Uterus (tissue), 2 donors: ENCODE results near the gene EML6.

Source experiments
- POLR2A ChIP-seq, 2 donors: fragments of 450-650 bp; IDR thresholded peaks; one replicate each; pipeline ENCODE4 v1.6.1; 2016; ENCODE audit warnings: antibody characterized with exemption in 2 of 2, mild to moderate bottlenecking in 1 of 2, moderate library complexity in 1 of 2
- TF ChIP-seq, protein P1 (sequence below), 4 experiments: fragments of 200-600 bp in 2 of 4; fragments of 450-650 bp in 2 of 4; sonication (generic) in 2 of 4; IDR thresholded peaks; one replicate each; pipeline ENCODE4 v1.5.1; 2016 to 2019; ENCODE audit warnings: antibody characterized with exemption in 4 of 4, mild to moderate bottlenecking in 2 of 4, moderate library complexity in 1 of 4

DNA sequence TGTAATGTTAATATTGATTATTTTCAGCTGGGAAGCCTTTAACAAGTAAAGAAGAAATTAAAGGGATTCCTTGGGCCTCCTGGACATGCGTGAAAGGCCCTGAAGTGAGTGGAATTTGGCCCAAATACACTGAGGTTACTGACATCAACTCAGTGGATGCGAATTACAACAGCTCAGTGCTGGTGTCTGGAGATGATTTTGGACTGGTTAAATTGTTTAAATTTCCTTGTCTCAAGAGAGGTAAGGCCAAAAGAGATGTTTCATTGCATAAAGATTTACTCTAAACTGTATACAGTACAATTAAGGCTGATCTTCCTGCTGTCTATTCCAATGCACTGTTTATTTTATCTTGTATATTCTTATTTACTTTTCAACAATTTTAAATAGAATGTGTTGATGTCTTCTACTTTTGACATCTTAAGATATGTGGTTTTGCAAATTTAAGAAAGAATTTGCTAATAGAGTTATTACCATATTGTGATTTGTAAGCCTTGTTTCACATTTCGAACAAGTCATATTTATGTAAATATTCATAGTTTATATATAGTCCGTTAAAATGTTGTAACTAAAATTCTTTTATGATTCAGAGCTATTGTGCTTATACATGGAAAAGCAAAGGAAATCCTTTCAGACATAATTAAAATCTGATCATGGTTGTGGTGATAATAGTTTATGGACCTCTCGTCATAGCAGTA, 130.3 kb downstream of the EML6 start:
- TF ChIP-seq, protein P1, sequence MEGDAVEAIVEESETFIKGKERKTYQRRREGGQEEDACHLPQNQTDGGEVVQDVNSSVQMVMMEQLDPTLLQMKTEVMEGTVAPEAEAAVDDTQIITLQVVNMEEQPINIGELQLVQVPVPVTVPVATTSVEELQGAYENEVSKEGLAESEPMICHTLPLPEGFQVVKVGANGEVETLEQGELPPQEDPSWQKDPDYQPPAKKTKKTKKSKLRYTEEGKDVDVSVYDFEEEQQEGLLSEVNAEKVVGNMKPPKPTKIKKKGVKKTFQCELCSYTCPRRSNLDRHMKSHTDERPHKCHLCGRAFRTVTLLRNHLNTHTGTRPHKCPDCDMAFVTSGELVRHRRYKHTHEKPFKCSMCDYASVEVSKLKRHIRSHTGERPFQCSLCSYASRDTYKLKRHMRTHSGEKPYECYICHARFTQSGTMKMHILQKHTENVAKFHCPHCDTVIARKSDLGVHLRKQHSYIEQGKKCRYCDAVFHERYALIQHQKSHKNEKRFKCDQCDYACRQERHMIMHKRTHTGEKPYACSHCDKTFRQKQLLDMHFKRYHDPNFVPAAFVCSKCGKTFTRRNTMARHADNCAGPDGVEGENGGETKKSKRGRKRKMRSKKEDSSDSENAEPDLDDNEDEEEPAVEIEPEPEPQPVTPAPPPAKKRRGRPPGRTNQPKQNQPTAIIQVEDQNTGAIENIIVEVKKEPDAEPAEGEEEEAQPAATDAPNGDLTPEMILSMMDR (IDR thresholded peaks at IDR 0.05), result no peak
- no peak for TF ChIP-seq POLR2A (IDR thresholded peaks at IDR 0.05)
